ENCODE data around the gene SLX4IP. TPM values are rescaled to one million over a fixed set of nuclear protein-coding genes. Genes with fewer than 3 reads are reported as not detected.

Gene SLX4IP
- total RNA-seq, 4 donors from 2014 or later = 3.4 to 6.3 (median 3.9) TPM

DNA sequence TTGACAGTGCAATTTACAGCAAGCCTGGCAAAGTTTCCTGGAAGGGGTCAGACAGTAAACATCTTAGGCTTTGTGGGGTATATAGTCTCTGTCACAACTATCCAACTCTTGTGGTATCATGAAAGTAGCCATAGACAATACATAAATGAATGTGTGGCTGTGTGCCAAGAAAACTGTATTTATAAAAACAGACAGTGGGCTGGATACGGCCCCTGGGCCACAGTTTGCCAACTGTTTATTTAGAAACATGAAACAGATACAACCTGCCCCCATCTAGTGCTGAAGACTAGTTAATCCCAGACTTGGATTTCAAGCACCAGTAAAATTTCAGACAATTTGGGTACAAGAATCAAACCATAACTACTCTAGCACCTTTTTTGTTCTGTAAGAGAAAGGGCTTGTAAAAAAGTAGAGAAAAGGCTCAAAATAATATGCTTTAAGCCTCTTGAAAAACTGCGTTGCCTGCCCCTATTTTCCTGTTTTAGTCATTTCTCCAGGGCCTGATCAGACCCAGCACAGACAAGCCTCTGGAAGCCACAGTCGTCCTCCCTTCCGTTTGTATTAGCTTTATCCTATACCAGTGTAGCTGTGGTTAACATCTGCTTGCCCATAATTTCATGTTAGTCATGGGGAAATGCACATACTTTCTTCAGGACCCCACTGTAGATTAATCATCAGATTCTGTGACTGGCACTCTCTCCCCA lies 207.9 kb downstream of the SLX4IP start:
- TF ChIP-seq, protein P1, sequence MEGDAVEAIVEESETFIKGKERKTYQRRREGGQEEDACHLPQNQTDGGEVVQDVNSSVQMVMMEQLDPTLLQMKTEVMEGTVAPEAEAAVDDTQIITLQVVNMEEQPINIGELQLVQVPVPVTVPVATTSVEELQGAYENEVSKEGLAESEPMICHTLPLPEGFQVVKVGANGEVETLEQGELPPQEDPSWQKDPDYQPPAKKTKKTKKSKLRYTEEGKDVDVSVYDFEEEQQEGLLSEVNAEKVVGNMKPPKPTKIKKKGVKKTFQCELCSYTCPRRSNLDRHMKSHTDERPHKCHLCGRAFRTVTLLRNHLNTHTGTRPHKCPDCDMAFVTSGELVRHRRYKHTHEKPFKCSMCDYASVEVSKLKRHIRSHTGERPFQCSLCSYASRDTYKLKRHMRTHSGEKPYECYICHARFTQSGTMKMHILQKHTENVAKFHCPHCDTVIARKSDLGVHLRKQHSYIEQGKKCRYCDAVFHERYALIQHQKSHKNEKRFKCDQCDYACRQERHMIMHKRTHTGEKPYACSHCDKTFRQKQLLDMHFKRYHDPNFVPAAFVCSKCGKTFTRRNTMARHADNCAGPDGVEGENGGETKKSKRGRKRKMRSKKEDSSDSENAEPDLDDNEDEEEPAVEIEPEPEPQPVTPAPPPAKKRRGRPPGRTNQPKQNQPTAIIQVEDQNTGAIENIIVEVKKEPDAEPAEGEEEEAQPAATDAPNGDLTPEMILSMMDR (IDR thresholded peaks at IDR 0.05) = no peak
- H3K27ac ChIP-seq = peak overlapping the region; percentile 24 to 99 (median 86)
- H3K4me1 ChIP-seq = peaks cover 21 to 100% (median 70%) of the 10 kb centered on the region in 3 donors
- H3K4me3 ChIP-seq = no peak overlapping the region
- H3K27me3 ChIP-seq = no peaks in the 10 kb centered on the region
- WGBS, 2 donors = 20% methylated on average over 4 of the region's 4 CpGs
- H3K36me3 ChIP-seq = peaks cover 75 to 100% (median 77%) of the 10 kb centered on the region in 3 donors
- DNase-seq = no peak
- H3K9me3 ChIP-seq = no peaks in the 10 kb centered on the region
- intact Hi-C loops (cut with DNase I) = no loop called here

DNA sequence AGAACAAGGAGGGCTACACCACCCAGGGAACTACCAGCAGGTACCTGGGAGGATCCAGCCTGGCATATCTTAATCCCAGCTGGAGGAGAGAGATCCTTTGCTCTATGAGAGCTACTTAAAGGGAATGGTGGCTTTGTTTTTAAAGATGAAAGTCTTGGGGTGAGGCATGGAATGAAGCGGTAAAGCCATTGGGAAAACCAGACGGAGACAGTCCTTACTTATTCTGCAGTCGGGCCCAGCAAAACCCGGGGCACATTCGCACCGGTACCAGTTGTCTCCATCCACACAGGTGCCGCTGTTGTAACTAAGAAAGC lies 208.4 kb downstream of the SLX4IP start:
- Histone ChIP-seq H3K36me3 (peaks cover 81 to 100% (median 81%) of the 10 kb centered on the region in 3 donors), H3K27me3 (no peaks in the 10 kb centered on the region), H3K9me3 (no peaks in the 10 kb centered on the region), H3K4me1 (peaks cover 16 to 100% (median 67%) of the 10 kb centered on the region in 3 donors), H3K4me3 (no peak overlapping the region), H3K27ac (peak overlapping the region; percentile 24 to 99 (median 86))
- no peak for DNase-seq
- 78% methylated on average over 6 of the region's 7 CpGs; no CpG with 5 or more reads in 1 of the 2 donors for WGBS, 2 donors
- intact Hi-C loops (cut with DNase I) = no loop called here
- TF ChIP-seq POLR2A (IDR thresholded peaks at IDR 0.05) = no peak
- TF ChIP-seq, protein P1 (IDR thresholded peaks at IDR 0.05) = no peak

DNA sequence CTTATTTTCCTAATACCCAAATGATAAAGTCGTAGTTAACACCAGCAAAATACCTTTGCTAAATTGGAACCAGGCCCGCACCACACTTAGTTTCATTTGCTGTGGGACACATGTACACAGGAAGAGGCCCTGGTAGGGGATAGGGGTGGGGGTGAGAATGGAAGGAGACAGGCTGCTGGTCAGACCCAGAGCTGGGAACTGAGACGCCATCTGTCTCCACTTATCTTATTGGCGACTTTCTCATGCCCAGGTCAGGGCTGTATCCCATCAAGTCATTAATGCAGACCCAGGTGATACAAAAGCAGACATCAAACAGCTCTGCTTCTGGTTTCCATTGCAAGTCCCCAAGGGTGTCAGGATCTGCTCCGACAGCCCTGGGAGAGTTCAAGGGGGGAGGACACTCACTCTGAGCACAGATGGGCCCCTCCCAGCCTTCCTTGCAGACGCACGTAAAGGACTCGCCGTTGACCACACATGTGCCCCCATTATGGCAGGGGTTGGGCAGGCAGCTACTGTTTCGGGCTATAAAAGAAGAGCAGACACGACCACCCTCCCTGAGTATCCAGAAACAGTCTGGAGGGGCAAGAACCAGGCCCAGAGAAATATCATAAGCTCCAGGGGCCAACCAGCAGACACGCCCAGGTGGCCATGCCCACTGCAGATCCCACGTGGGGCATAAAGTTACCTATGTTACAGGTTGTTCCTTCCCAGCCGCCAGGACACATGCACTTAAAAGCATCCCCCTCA lies 209.5 kb downstream of the SLX4IP start:
- no peak for DNase-seq
- Histone ChIP-seq H3K27ac (peak overlapping the region; percentile 11 to 99 (median 86)), H3K9me3 (no peaks in the 10 kb centered on the region), H3K4me1 (peaks cover 10 to 100% (median 60%) of the 10 kb centered on the region in 3 donors), H3K36me3 (peaks cover 76 to 100% (median 91%) of the 10 kb centered on the region in 3 donors), H3K4me3 (no peak overlapping the region), H3K27me3 (no peaks in the 10 kb centered on the region)
- WGBS, 2 donors = 56 to 64% methylated on average over 7 to 9 of the region's 14 CpGs
- no peak for TF ChIP-seq POLR2A (IDR thresholded peaks at IDR 0.05)
- TF ChIP-seq, protein P1 (IDR thresholded peaks at IDR 0.05) = no peak
- intact Hi-C loops (cut with DNase I) = no loop called here

DNA sequence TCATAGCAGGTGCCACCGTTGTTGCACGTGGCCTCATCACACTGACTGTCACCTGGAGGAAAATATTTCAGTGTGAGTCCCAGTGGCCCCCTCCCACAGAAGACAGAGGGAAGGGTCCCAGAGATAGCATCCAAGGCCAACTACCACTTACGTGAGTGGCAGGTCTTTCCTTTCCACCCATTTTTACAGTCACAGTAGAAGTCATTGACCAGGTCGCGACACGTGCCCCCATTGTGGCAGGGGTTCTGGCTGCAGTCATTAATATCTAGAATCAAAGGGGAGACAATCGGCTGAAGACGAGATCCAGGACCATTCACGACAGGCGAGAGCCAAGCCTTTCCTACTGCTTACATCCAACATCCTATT lies 210.1 kb downstream of the SLX4IP start:
- Histone ChIP-seq H3K27ac (peak overlapping the region; percentile 11 to 99 (median 86)), H3K9me3 (no peaks in the 10 kb centered on the region), H3K4me1 (peaks cover 7 to 100% (median 59%) of the 10 kb centered on the region in 3 donors), H3K27me3 (no peaks in the 10 kb centered on the region), H3K36me3 (peaks cover 76 to 100% (median 93%) of the 10 kb centered on the region in 3 donors), H3K4me3 (no peak overlapping the region)
- no peak for DNase-seq
- no peak for TF ChIP-seq POLR2A (IDR thresholded peaks at IDR 0.05)
- TF ChIP-seq, protein P1 (IDR thresholded peaks at IDR 0.05) = no peak
- WGBS, 2 donors = 83 to 84% methylated on average over 6 to 7 of the region's 10 CpGs
- intact Hi-C loops (cut with DNase I) = no loop called here

DNA sequence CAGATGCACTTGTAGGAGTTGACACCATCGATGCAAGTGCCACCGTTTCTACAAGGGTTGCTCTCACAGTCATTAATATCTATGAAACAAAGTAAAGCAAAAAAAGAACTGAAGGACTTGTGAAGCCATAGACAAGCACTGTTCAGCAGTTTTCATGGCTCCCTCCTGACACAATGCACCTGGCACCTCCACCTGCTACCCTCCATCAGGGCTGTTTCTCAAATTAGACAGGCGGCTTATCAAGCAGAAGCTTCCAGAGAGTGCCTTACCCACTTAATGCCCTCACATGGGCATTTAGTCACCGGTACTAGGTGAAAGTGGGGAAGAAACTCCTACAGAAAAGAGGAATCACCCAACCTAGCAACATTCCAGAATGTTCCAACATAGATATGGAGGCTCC lies 210.9 kb downstream of the SLX4IP start:
- intact Hi-C loops (cut with DNase I) = no loop called here
- Histone ChIP-seq H3K4me3 (no peak overlapping the region), H3K27ac (peak overlapping the region; percentile 38 to 99 (median 78)), H3K36me3 (peaks cover 71 to 100% (median 92%) of the 10 kb centered on the region in 3 donors), H3K27me3 (no peaks in the 10 kb centered on the region), H3K9me3 (no peaks in the 10 kb centered on the region), H3K4me1 (peaks cover 3 to 100% (median 59%) of the 10 kb centered on the region in 3 donors)
- TF ChIP-seq POLR2A (IDR thresholded peaks at IDR 0.05) = no peak
- TF ChIP-seq, protein P1 (IDR thresholded peaks at IDR 0.05) = no peak
- WGBS, 2 donors = 76 to 81% methylated on average over 2 to 4 of the region's 4 CpGs
- DNase-seq = no peak

Data from esophagus squamous epithelium (tissue), 5 donors.